VCaP (cell line): ENCODE data around the gene VANGL1.
"Not testable (repeated sequence)": the region's sequence is repeated elsewhere in the genome, so short reads cannot be mapped to it uniquely, and the experiment has no call there.

Experiments
- H3K27ac ChIP-seq: fragments of 450-650 bp; 2 replicates; pipeline ENCODE4 v1.5.1; 2017
- TF ChIP-seq, protein P1 (sequence below): fragments of 450-650 bp; conservative IDR thresholded peaks from 2 replicates; pipeline ENCODE4 v1.5.1; 2017; ENCODE audit warnings: mild to moderate bottlenecking, moderate library complexity

Gene VANGL1

DNA sequence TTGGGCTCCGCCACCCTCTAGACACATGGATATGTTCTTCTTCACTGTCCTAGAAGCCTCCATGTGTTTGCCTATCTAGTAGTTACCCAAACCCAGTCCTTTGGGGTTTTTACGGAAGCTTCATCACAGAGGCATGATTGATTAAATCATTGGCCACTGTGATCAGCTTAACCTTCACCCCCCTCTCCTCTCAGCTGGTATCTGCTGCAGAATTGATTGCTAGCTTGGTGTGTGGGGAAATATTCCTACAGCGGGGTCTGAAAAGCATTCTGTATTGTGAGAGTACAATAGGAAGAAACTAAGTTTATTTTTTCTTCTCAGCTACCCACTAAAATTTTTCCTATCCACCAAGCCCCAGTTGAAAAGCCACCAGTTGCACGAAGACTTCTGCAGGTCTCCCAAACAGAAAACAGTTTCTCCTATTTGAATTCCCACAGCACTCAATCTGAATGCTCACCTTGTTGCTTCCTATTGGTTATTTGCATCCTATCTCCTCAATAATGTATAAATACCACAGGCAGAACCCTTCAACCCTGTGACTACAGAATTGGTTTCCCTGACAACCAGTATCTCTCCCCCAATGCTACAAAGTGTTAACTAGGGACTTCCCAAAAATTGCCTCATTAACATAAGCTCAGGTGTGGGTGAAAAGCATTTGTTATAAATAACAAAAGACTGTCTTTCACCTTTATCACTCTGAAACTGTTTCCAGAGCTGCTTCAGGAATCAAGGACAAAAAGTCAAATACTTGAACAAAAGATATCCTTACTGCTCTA is 9.3 kb upstream of the VANGL1 start:
- H3K27ac ChIP-seq: no peak overlapping the region
- TF ChIP-seq, protein P1, sequence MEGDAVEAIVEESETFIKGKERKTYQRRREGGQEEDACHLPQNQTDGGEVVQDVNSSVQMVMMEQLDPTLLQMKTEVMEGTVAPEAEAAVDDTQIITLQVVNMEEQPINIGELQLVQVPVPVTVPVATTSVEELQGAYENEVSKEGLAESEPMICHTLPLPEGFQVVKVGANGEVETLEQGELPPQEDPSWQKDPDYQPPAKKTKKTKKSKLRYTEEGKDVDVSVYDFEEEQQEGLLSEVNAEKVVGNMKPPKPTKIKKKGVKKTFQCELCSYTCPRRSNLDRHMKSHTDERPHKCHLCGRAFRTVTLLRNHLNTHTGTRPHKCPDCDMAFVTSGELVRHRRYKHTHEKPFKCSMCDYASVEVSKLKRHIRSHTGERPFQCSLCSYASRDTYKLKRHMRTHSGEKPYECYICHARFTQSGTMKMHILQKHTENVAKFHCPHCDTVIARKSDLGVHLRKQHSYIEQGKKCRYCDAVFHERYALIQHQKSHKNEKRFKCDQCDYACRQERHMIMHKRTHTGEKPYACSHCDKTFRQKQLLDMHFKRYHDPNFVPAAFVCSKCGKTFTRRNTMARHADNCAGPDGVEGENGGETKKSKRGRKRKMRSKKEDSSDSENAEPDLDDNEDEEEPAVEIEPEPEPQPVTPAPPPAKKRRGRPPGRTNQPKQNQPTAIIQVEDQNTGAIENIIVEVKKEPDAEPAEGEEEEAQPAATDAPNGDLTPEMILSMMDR: no peak

DNA sequence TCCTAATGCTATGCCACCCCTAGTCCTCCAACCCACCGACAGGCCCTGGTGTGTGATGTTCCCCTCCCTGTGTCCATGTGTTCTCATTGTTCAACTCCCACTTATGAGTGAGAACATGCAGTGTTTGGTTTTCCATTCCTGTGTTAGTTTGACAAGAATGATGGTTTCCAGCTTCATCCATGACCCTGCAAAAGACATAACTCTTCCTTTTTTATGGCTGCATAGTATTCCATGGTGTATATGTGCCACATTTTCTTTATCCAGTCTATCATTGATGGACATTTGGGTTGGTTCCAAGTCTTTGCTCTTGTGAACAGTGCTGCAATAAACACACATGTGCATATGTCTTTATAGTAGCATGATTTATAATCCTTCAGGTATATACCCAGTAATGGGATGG is 8.2 kb upstream of the VANGL1 start:
- H3K27ac ChIP-seq: not testable (repeated sequence)

DNA sequence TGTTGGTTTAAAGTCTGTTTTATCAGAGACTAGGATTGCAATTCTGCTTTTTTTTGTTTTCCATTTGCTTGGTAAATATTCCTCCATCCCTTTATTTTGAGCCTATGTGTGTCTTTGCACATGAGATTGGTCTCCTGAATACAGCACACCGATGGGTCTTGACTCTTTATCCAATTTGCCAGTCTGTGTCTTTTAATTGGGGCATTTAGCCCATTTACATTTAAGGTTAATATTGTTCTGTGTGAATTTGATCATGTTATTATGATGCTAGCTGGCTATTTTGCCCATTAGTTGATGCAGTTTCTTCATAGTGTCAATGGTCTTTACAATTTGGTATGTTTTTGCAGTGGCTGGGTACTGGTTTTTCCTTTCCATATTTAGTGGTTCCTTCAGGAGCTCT is 4.5 kb upstream of the VANGL1 start:
- not testable (repeated sequence) for H3K27ac ChIP-seq

DNA sequence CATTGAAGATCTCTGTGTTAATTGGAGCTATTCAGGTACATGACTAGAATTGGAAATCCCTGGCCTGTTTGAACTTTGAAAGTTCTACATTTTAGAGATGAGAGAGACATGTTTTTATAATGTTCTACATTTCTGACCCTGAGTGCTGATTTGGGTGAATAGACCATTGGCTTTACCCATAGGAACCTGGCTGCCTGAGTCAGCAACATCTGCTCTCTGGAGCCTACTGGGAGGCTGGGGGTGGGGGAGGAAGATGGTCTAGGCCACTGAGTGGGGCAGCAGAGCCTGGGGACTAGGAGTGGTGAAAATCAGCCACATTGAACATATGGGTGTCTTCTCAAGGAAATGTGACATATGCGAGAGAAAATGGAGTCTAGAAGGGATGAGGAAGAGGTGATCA is 1.4 kb upstream of the VANGL1 start:
- TF ChIP-seq, protein P1: no peak
- no peak overlapping the region for H3K27ac ChIP-seq

DNA sequence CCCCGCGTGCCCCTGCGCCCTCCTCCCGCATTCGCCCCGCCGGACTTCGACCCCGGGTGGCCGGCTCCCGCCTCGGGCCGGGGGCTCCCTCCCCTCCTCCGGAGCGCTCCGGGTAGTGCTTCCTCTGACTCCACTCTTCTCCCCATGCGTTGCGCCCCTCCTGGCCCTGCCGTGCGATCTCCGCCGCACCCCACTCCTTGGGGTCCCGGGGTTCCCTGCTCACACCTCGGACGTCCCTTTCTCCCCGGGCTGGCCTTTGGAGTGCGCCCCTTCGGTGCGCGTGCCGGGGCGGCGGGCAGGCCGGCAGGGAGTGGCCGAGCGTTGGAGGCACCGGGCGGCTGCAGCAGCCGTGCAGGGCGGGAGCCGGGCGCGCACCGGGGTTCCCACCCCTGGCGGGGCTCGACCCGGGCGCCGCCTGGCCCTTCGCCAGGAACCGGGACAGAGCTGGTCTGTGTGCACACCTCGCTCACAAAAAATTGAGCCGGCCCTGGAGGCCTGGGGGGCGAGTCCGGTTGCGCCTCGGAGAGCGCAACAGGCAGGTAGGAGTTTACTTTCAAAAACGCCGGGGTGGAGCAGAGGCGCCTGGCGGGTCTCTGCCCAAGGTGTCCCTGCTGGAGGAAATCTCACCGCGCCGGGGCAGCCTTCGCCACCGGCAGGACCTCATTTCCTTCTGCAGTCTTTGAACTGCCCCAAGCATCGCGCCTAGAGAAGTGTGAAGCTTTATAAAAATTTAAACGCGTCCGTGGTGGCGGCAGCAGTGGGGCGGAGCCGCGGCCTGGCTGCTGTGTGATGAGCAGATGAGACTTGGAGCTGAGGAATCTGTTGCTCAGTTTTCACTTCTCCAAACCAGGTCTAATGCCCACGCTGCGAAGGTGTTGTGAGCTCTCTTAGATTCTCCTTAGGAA is 650 bp downstream of the VANGL1 start:
- TF ChIP-seq, protein P1: peak; percentile 41
- peak overlapping the region; percentile 89 for H3K27ac ChIP-seq

DNA sequence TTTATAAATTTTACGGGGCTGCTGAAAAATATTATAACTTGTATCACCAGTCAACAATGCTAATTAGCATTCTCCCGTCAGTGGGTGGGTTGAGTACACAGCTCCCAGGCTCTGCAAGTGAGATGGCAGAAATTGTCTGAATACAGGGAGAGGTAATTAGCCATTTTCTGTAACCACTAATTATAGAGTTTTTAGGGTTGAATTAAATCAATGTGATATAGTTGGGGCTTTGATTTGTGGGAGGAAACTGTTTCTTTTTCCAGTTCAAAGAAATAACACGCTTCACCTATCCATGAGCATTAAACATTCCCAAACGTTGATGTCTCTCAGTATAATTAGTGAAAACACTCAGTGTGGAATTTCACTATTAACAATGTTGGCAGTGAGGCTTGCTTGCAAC is 1.5 kb downstream of the VANGL1 start:
- TF ChIP-seq, protein P1: no peak
- peak overlapping the region; percentile 89 for H3K27ac ChIP-seq

DNA sequence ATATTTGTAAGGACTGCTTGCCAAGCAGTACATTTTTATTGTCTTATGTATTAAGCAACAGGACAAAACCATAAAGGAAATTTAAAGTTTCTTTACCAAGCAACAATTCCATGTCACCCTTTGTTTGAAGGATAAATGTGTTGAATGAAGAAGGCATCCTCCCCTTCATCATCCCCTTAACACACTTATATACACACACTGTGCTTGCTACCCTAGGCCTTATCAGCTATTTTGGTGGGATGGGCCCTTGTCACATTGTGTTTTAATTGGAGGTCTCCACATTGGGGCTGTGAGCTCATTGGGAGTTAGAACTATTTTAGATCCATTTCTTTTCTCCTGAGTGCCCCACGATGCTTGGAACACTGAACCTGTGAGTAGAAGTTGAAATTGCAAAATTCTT is 1.9 kb downstream of the VANGL1 start:
- TF ChIP-seq, protein P1: no peak
- peak overlapping the region; percentile 89 for H3K27ac ChIP-seq

DNA sequence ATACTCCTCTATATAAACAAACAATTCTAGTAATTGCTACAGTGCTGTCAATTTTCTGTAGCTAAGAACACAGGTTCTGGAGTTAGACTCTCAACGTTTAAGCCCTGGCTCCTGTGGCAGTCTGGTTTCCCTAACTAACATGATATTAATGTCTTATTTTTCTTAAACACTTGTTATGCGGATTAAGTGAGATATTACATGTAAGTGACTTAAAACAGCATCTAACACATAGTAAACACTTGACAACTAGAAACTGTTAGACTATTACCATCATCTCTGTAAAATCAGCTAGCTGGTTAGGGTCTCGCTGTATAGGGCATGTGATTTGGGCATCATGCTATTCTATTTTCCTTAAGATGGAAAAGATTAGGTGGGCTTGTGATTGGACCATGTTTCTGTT is 2.3 kb downstream of the VANGL1 start:
- TF ChIP-seq, protein P1: no peak
- peak overlapping the region; percentile 89 for H3K27ac ChIP-seq
